HG03280 (cell line): ENCODE data around the gene HRG.

Source experiments
- ATAC-seq: cut with Tn5 transposase; IDR thresholded peaks from one replicate; pipeline ENCODE4 v1.9.1; 2021; ENCODE audit warnings: mild to moderate bottlenecking, moderate library complexity; ENCODE audit not compliant: unreplicated experiment

The HRG gene

DNA sequence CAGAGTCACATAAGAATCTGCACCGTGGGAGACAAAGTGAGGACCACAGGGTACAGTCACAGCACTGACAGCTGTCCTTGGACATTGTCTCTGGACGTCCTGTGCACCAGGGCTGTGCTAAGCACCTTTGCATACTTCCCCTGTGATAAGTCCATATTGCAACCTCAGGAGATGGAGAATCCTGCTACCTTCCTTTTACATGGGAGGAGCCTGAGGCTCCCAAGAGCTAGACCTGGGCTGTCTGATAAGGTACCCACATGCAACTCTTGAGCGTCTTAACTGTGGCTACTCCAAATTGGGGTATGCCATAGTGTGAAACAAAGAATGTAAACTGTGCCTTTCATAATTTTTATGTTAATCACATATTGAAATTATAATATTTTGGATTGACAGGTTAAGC lies 28.1 kb upstream of the HRG start:
- ATAC-seq = no peak

DNA sequence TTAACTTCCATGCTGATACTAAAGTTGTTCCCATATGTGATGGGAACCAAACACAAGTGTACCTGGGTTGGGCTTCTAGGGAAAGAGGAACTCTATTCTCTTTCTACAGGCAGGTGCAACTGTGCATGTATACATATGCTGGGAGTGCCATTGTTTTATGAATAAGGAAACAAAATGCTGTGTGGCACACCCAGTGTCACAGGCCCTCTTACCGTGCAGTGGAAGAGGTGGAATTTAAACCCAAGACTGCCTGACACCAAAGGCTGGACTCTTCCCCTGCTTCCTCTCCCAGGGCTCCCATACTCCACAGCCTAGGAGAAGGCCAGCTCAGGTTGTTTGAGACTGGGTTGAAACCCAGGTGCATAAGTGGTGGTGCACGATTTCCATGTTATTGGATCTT lies 27.6 kb upstream of the HRG start:
- no peak for ATAC-seq

DNA sequence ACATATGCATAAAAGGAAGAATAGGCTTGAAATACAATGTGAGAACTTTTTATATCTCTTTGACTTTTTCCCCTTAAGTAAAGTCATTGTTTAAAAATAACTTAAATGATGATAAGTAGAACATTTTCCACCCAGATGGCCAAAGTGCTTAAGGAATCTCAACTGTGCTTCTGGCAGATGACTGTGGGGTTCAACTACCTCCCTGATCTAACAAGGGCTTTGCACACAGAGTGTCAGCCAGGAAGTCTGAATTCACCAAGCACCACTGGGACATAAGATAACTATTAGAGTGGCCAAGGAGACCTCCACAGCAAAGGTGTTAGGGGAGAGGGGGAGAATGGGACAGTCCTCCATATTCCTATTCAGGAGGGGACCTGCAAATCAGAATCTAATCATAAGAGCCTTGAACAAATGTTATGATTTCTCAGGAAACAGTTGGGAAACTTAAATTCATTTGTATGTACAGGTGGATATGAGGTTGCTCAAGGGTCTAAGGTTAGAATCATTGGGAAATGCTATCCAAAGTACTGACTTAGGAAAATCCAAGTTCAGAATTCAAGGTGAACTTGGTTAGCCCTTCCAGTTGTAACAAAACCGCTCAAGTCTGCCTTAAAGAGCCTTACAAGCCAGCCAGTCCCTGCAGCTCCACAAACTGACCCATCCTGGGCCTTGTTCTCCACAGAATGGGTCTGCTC lies 25.9 kb upstream of the HRG start, which contains the start of gene FETUB:
TSS of gene FETUB (plus strand) at position 622 of the 695 bp plus-strand sequence. CDS start at position 684, 62 bp downstream.
- ATAC-seq = no peak

DNA sequence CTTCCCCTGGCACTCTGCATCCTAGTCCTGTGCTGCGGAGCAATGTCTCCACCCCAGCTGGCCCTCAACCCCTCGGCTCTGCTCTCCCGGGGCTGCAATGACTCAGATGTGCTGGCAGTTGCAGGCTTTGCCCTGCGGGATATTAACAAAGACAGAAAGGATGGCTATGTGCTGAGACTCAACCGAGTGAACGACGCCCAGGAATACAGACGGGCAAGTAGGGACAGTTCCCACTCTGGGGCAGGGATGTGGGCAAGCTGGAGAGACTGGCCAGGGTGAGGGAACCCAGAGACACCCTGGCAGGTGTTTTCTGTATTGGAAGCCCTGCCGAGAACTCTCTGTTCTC lies 25.4 kb upstream of the HRG start:
- no peak for ATAC-seq

DNA sequence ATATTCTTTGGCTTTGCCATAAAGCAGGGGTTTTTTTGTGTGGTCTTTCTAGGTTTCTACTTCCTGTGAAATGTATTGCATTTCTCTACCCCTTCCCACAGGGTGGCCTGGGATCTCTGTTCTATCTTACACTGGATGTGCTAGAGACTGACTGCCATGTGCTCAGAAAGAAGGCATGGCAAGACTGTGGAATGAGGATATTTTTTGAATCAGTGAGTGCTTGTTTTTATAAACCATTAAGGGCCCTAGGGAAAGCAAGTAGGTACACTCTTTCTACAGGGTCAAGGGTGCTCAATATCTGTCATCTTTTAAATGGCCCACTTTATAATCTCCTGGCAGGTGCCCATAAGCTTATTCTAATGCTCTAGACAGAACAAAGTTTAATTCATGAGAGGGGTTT lies 24.9 kb upstream of the HRG start:
- ATAC-seq = no peak

DNA sequence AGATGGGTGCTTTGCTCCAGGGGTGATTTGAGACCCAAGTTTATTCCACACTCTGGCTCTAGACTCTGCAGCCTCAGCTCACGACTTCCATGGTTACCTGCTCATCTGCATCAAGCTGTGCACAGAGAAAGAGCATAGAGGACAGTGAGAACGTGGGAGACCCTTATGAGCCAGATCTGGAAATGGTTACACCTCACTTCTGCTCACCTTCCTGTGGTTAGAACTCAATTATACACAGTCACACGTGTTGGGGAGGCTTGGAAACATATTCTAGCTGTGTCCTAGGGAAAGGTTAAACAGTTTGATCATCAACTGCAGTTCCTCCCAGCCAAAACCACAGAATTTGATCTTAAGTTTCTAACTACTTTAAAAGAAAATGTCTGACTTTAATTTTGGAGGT lies 23.8 kb upstream of the HRG start:
- no peak for ATAC-seq

DNA sequence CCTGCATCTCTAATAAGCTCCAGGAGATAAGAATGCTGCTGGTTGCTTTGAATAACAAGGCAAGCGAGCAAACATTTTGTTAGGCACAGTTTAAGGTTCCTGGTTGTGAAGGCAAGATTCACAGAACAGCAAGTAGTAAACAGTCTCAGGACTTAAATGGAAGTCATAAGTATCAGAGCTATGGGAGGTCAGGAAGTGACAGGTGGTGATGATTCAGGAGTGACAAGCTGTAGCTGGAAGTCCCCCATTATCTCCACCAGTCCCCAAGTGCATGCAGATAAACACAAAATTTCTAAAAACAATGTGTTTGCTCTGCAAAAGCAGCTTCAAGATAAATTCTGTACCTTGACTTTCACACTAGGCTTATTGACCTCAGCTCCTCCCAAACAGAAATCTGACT lies 22.3 kb upstream of the HRG start:
- no peak for ATAC-seq

DNA sequence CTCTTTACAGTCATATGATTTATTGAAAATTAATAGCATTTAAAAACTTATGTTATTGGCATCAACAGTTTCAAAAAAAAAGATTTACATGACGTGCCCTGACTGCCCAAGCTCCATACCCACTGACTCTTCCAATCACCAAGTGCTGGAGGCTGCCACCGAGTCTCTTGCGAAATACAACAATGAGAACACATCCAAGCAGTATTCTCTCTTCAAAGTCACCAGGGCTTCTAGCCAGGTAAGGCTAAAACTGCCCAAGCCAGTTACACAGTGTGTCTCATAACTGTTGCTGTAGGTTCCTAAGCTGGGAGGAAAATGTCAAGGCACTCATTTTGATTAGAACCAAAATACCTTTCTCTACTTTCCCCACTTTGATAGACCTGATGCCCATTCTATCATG lies 21.1 kb upstream of the HRG start:
- no peak for ATAC-seq

DNA sequence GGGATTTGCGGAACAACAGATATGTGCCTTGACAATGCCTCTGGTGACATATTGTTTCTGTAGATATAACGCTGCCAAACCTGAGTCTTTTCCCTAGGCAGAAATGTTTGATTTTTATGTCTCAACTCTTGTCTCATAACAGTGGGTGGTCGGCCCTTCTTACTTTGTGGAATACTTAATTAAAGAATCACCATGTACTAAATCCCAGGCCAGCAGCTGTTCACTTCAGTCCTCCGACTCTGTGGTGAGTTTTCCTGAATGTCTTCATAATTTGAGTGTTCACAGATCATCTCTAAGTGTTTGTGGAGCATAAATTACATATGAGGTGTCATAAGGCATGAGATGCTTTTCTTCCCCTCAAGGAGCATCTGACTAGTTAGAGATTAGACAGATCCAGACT lies 19.7 kb upstream of the HRG start:
- ATAC-seq = no peak

DNA sequence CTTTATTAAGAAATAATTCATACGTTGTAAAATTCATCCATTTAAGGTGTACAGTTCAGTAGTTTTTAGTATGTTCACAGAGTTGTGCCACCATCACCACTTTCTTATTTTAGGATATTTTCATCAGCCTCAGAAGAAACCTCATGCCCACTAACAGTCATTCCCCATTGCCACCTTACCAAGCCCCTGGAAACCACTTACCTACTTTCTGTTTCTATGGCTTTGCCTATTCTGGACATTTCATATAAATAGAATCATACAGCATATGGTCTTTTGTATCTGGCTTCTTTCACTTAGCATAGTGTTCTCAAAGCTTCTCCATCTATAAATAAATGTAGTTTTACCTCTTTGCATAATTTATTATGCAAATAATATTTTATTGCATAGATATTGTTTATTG lies 19.0 kb upstream of the HRG start:
- ATAC-seq = no peak

DNA sequence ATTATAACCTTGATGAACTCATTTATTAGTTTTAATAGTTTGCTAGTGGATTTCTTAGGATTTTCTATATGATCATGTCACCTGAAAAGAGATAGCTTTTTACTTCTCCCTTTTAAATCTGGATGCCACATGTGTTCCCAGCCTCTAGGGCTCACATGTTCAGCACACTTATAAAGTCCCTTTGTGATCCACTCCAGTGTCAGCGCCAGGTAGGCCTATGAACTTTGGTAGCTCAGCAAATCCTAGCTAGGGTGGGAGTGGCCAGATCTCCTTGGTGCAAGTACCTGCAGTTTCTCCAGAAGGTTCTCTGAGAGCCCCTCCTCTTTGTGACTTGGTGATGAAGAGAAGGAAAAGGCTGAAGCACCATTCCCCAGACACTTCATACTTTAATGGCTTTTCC lies 17.0 kb upstream of the HRG start:
- no peak for ATAC-seq

DNA sequence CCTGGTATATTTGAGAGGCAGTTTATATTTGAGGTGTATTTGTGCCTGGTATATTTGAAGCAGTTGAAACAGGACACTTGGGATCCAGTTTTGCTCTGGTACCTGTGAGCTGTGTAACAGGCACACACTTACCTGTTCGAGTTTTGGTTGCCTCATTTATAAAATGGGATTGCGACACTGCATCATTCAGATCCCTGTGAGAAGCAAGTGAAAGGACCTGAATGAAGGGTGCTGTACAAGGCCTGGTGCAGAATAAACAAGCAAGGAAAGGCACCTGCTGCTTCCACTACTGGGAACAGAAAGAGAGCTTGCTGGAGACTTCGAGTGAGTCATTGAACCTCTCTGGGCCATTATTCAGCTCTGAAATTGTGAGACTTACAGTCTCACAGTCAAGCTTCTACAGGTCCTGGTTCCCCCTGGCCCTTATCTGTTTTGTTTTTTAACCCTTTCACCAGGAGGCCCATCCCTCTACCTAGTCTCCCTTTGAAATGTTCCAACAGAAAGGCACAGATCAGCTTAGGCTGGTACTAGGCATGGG lies 14.1 kb upstream of the HRG start:
- ATAC-seq = no peak

DNA sequence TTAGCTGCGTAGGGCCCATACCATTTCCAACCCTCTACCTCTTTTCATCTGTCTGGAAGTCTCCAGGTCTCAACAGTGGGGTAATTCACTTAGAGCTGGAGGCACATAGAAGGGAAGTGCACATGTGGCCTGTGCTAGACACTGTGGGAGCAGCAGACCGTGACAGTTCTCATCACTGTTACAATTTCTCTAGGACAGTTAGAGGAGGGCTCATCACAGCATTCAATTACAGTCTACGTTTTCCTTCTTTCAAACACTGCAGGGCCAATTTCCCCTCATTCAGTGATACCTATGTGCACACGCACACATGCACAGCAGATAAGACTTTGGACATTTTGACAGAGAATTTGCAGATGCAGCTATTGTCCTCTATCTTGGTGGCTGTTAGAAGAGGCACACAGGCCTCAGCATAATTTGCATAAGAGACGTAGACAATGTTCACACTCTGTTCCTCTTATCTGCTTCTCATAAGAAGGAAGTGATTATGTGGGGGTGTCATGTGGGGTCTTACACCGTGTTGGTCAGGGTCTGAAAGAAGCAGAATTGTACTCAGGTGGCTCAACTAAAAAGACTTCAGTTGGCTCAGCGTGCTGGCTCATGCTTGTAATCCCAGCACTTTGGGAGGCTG lies 12.6 kb upstream of the HRG start:
- ATAC-seq = peak; percentile 87

DNA sequence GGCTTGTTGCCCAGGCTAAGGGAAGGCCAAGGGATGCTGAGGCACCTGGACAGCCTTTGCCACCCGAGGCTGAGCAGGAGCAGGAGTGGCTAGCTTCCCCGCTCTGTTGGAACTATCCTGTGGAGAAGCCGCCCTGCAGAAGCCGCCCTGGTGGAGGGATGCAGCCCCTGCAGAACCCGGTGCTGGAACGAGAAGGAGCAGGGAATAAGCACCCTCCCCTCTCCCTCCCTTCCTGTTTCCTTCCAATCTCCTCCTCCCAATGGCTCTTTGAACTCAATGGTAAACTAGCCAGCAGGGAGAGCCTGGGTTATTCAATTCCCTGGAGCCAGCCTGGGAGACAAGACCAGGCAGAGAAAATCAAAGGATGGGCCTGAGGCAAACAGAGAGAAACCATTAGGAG lies 11.8 kb upstream of the HRG start:
- no peak for ATAC-seq

DNA sequence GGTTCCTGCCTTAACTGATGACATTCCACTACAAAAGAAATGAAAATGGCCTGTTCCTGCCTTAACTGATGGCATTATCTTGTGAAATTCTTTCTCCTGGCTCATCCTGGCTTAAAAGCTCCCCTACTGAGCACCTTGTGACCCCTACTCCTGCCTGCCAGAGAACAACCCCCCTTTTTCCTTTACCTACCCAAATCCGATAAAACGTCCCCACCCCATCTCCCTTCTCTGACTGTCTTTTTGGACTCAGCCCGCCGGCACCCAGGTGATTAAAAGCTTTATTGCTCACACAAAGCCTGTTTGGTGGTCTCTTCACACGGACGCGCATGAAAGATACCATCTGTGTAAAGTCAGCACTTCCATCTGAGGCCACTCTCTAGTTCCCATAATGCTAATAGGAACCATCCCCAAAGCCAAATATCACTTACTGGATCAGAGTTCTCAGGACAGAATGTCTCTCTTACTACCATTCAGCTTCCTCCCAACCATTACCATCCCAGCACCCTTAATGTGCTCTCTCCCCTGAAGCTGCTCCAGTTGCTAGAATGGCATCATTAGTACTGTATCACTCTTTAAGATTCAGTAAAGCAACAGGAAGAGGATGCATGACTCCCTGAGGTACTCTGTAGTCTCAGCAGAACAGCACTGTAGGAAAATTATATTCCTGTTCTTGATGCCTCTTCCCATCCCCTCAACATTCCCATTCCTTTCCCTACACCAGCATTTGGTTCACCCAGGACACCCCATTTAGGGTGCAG lies 2.3 kb upstream of the HRG start:
- no peak for ATAC-seq

DNA sequence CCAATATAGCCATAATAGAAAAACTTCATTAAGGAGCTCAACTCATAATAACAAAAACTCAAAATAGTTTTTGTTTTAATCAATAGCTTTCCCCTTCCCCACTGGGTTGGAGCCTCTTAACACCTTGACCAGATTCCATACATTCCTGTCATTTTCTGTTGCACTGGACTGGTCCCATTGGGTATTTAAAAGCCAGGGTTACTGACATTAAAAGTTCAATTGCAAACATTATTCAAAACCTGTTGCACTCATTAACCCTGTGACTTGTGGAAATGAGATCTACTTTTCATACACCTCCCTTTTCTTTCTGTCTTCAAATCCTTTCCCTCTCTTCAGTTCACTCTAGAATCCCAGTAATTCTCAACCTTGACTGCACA lies 1.7 kb upstream of the HRG start:
- no peak for ATAC-seq

DNA sequence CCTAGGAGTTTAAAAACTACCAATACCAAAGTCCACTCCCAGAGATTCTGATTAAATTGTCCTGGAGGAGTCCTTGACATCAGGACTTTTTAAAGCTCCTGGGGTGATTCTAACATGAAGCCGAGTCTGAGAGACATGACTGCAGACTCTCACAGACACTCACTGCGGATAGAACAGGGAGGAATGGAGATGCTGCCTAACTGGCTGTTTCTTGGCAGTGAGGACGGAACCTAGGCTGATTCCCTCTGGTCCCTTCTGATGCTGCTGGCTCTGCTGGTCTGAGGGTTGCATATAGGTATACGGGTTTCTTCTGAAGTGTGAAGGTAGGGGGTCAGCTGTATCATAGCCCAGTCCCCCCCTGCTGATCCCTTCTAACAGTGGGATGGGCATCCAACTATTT lies 1.3 kb upstream of the HRG start:
- ATAC-seq = no peak

DNA sequence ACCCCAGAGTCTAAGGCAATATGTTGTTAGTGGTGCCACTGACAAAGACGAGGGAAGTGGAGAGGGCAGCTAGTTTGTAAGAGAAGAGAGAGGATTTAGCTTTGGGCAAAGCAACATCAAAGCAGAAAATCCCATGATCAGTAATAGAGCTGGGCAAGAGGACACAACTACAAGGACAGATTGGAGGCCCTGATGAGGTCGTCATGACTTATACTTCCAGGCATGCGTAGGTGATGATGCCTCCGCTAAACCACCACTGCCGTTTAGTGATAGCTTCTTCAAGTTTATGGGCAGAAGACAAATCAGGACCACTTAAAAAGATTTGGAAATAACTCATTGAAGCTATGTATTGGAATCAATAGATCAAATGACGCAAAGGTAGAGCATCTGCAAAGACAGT lies 2.6 kb downstream of the HRG start:
- ATAC-seq = no peak

DNA sequence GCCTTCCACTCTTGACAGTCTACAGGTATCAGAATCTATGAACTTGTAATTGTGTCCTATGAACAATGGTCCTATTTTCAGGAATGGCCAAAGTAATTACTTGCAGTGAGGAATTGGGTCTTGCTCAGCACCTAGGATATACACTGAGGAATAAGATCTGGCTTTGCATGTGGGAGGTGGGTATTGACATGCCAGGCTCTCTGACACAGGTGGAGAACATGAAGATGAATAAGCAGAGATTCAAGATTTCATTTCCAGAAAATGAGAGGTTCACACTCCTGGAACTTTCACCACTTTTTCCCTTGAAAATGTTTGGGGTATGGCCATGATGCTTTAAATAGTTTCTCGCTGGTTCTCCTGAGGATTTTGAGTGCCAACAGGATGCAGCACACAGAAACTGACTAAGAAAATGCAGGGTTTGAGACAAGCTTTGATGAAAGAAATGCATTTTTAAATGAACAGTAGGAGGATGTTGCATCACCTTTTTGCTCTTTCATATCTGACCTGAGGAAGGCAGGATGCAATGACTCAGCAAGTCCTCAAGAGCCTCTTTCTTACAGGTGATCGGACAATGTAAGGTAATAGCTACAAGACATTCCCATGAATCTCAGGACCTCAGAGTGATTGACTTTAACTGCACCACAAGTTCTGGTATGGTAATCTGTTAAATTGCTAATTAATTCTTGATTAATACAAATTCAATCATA lies 3.7 kb downstream of the HRG start:
- ATAC-seq = no peak

DNA sequence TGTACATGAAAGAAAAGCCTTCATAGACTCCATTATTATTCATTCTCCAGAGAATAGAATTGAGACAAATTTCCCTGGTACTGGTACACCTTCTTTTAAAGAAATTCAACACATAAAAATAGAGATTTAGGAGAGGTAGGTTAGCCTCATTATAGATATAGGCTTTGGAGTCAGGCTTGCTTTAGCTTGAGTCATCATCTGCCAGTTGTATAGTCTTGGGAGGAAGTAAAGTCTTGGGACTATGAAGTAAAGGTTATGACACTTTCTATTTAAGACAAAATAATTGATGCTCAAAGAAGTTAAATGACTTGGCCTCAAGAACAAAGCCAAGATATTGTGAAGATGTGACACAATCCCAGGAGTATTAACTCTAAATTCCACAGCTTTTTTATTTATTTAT lies 4.3 kb downstream of the HRG start:
- no peak for ATAC-seq

DNA sequence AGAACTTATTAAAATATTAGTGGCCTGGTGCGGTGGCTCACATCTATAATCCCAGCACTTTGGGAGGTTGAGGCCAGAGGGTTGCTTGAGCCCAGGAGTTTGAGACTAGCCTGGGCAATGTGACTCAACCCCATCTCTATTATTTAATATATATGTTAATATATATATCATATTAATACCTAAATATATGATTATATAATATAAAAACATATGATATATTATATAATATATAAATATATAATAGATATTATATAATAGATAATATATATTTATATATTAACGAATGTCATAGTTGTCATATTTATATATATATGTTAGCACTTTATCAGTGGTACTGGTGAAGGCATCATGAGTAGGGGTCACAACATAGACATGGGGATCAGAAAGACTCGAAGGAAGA lies 5.2 kb downstream of the HRG start:
- ATAC-seq = no peak

DNA sequence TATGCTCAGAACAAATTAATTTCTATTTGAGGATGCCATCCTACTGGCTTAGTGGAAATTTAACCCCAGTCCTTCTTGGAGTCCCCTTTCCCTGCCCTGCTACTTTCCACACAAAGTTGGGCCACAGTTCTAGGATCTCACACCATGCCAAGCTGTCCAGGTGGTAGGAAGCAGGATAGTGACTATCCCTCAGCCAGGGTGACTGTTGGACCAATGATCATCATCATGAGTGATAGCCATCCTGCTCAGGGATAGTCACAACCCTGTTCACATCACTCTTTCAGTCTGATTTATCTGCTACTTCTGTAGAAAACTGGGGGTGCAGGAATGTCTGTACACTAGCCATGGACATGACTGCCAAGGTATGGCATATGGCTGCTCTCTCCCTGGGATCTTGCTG lies 12.8 kb downstream of the HRG start:
- no peak for ATAC-seq
